Glutamatergic neuron (in vitro differentiated cells): Measurements from ENCODE around the gene CHKA. TPM values are rescaled to one million over a fixed set of nuclear protein-coding genes. Genes with fewer than 3 reads are reported as not detected.

ENCODE experiments used
- DNase-seq: peaks from one replicate; pipeline ENCODE4 v3.0.0; 2022
- H3K27ac Mint-ChIP-seq: one replicate; pipeline ENCODE4 v1.8.0; 2020; ENCODE audit warnings: mild to moderate bottlenecking, mixed read lengths, inconsistent platforms; ENCODE audit not compliant: unreplicated experiment
- H3K27me3 Mint-ChIP-seq: one replicate; pipeline ENCODE4 v1.8.0; 2020; ENCODE audit warnings: mild to moderate bottlenecking, moderate library complexity, mixed read lengths, inconsistent platforms; ENCODE audit not compliant: unreplicated experiment
- H3K36me3 Mint-ChIP-seq: one replicate; pipeline ENCODE4 v1.8.0; 2020; ENCODE audit warnings: mild to moderate bottlenecking, mixed read lengths, inconsistent platforms; ENCODE audit not compliant: unreplicated experiment
- H3K4me1 Mint-ChIP-seq: one replicate; pipeline ENCODE4 v1.8.0; 2020; ENCODE audit warnings: mild to moderate bottlenecking, low read depth, mixed read lengths, inconsistent platforms; ENCODE audit not compliant: unreplicated experiment
- H3K4me3 Mint-ChIP-seq: one replicate; pipeline ENCODE4 v1.8.0; 2020; ENCODE audit warnings: mild to moderate bottlenecking, mixed read lengths, inconsistent platforms; ENCODE audit not compliant: unreplicated experiment
- H3K9me3 Mint-ChIP-seq: one replicate; pipeline ENCODE4 v1.8.0; 2020; ENCODE audit warnings: mild to moderate bottlenecking, moderate library complexity, mixed read lengths, inconsistent platforms; ENCODE audit not compliant: unreplicated experiment
- CTCF ChIP-seq: fragments of 200-600 bp; sonication (generic); IDR thresholded peaks from one replicate; pipeline ENCODE4 v1.5.0; 2021; ENCODE audit not compliant: partially characterized antibody, unreplicated experiment
- total RNA-seq: library from RNA; stranded (reverse); fragmentation: NEBNext Ultra II Directional; extraction: Animal tissue kit (Norgen Biotek cat#: 25700); gene quantifications from one replicate; pipeline ENCODE4 v1.2.1, GENCODE V29; 2021; ENCODE audit not compliant: unreplicated experiment

Gene CHKA
- total RNA-seq, 1 donor from 2014 or later: 74.1 TPM

- Mint-ChIP-seq H3K4me1 (no peaks in the 10 kb centered on the region), H3K27ac (no peak overlapping the region), H3K4me3 (no peak overlapping the region), H3K27me3 (peaks cover 2% of the 10 kb centered on the region), H3K9me3 (no peaks in the 10 kb centered on the region), H3K36me3 (peaks cover 5% of the 10 kb centered on the region)
- no peak for TF ChIP-seq CTCF
- no peak for DNase-seq
Measured at GRCh38 chr11:68165601-68166000, 44.4 kb upstream of the CHKA start.

- no peaks in the 10 kb centered on the region for H3K9me3 Mint-ChIP-seq
- H3K4me1 Mint-ChIP-seq: peaks cover 1% of the 10 kb centered on the region
- no peak overlapping the region for H3K27ac Mint-ChIP-seq
- H3K4me3 Mint-ChIP-seq: no peak overlapping the region
- peaks cover 2% of the 10 kb centered on the region for H3K27me3 Mint-ChIP-seq
- H3K36me3 Mint-ChIP-seq: peaks cover 5% of the 10 kb centered on the region
- no peak for DNase-seq
- no peak for TF ChIP-seq CTCF
Measured at GRCh38 chr11:68164437-68164836, 43.2 kb upstream of the CHKA start.

- no peak for TF ChIP-seq CTCF
- Mint-ChIP-seq H3K4me3 (no peak overlapping the region), H3K36me3 (peaks cover 2% of the 10 kb centered on the region), H3K9me3 (no peaks in the 10 kb centered on the region), H3K27me3 (peaks cover under 1% of the 10 kb centered on the region), H3K27ac (no peak overlapping the region), H3K4me1 (peaks cover 1% of the 10 kb centered on the region)
- no peak for DNase-seq
Measured at GRCh38 chr11:68163691-68164090, 42.5 kb upstream of the CHKA start.

GRCh38 chr11:68160100-68160695 lies 39.0 kb upstream of the CHKA start:
- no peak for TF ChIP-seq CTCF
- Mint-ChIP-seq H3K27ac (no peak overlapping the region), H3K27me3 (no peaks in the 10 kb centered on the region), H3K9me3 (no peaks in the 10 kb centered on the region), H3K4me3 (no peak overlapping the region), H3K4me1 (peaks cover 1% of the 10 kb centered on the region), H3K36me3 (no peaks in the 10 kb centered on the region)
- no peak for DNase-seq

- Mint-ChIP-seq H3K4me3 (no peak overlapping the region), H3K36me3 (no peaks in the 10 kb centered on the region), H3K27me3 (no peaks in the 10 kb centered on the region), H3K27ac (no peak overlapping the region), H3K4me1 (peaks cover 1% of the 10 kb centered on the region), H3K9me3 (no peaks in the 10 kb centered on the region)
- DNase-seq: no peak
- no peak for TF ChIP-seq CTCF
Measured at GRCh38 chr11:68159665-68160064, 38.5 kb upstream of the CHKA start.
